Spleen (tissue), 11 donors: ENCODE measurements around the gene COL28A1. TPM values are rescaled to one million over a fixed set of nuclear protein-coding genes. Genes with fewer than 3 reads are reported as not detected.

Experiments used
- DNase-seq: peaks from one replicate; pipeline ENCODE4 v3.0.0-alpha.2; 2020
- H3K27ac ChIP-seq, 8 donors: fragments of 200-600 bp; sonication (generic) in 7 of 8; 1 replicate in 4 of 8; 2 replicates in 4 of 8; pipeline versions ENCODE4 v1.5.0 to v1.8.0; 2016 to 2021; ENCODE audit warnings: inconsistent platforms in 4 of 8, mild to moderate bottlenecking in 4 of 8, moderate library complexity in 1 of 8
- H3K27me3 ChIP-seq, 7 donors: fragments of 200-600 bp; sonication (generic) in 6 of 7; replicated peaks in 1 of 7; 1 replicate in 4 of 7; 2 replicates in 3 of 7; pipeline versions ENCODE4 v1.5.0 to v1.8.0; 2016 to 2021; ENCODE audit warnings: inconsistent platforms in 3 of 7, mild to moderate bottlenecking in 1 of 7
- H3K36me3 ChIP-seq, 6 donors: fragments of 200-600 bp; sonication (generic) in 5 of 6; 1 replicate in 4 of 6; 2 replicates in 2 of 6; pipeline versions ENCODE4 v1.5.0 to v1.8.0; 2016 to 2021; ENCODE audit warnings: inconsistent platforms in 2 of 6
- H3K4me1 ChIP-seq, 6 donors: fragments of 200-600 bp; sonication (generic) in 5 of 6; 1 replicate in 3 of 6; 2 replicates in 3 of 6; pipeline versions ENCODE4 v1.5.0 to v1.8.0; 2016 to 2021; ENCODE audit warnings: inconsistent platforms in 3 of 6
- H3K4me3 ChIP-seq, 8 donors: fragments of 200-600 bp; sonication (generic) in 7 of 8; 1 replicate in 4 of 8; 2 replicates in 4 of 8; pipeline versions ENCODE4 v1.5.0 to v1.8.0; 2016 to 2021; ENCODE audit warnings: inconsistent platforms in 4 of 8, mild to moderate bottlenecking in 4 of 8, moderate library complexity in 2 of 8
- H3K9me3 ChIP-seq, 8 donors: fragments of 200-600 bp; sonication (generic) in 7 of 8; 1 replicate in 4 of 8; 2 replicates in 4 of 8; pipeline versions ENCODE4 v1.5.0 to v1.8.0; 2016 to 2021; ENCODE audit warnings: inconsistent platforms in 4 of 8
- POLR2A ChIP-seq, 3 donors: fragments of 450-650 bp; IDR thresholded peaks; one replicate each; pipeline ENCODE4 v1.5.1; 2017; ENCODE audit warnings: antibody characterized with exemption in 3 of 3, mild to moderate bottlenecking in 1 of 3
- POLR2AphosphoS5 ChIP-seq, 3 donors: sonication (generic); formaldehyde crosslinking; IDR thresholded peaks; one replicate each; pipeline ENCODE4 v1.5.1; 2017; ENCODE audit warnings: antibody characterized with exemption in 3 of 3
- WGBS, 5 donors: extraction: QIAGEN DNeasy Blood & Tissue Kit in 3 of 5; methylation state at CpG; one replicate each; pipeline versions ENCODE4 v1.1.5 to v1.1.7; 2013 to 2018; 5-methylcytosine and 5-hydroxymethylcytosine counted together
- intact Hi-C: fragments of 100-400 bp; cut with DNase I; formaldehyde crosslinking; loops from one replicate; pipeline ENCODE4 v1.15.0; 2023; ENCODE audit warnings: low total_unique reads
- polyA plus RNA-seq, 3 donors: library from polyadenylated mRNA; stranded (reverse); fragments of 200-250 nt; gene quantifications; one replicate each; pipeline ENCODE4 v1.2.1, GENCODE V29; 2013
- total RNA-seq, 7 donors: library from RNA; depleted of rRNA in 3 of 7; stranded (reverse); fragments of >200 nt in 3 of 7; fragmentation: NEBNext Ultra II Directional in 4 of 7; extraction: Animal tissue kit (Norgen Biotek cat#: 25700) in 4 of 7; gene quantifications; one replicate each; pipeline versions ENCODE4 v1.1.0 to v1.2.1, GENCODE V29; 2016 to 2021
- TF ChIP-seq, protein P1 (sequence below), 11 experiments: fragments of 200-600 bp in 7 of 11; fragments of 450-650 bp in 4 of 11; sonication (generic) in 4 of 11; IDR thresholded peaks in 8 of 11; conservative IDR thresholded peaks in 3 of 11; 1 replicate in 7 of 11; 2 replicates in 4 of 11; pipeline versions ENCODE4 v1.4.0 to v1.8.0; 2016 to 2021; ENCODE audit warnings: antibody characterized with exemption in 11 of 11, inconsistent platforms in 4 of 11, mild to moderate bottlenecking in 1 of 11
- donor health status: healthy with polysubstance abuse.
- donor health status: DM: no; HTN: no; CAD: no; lungs with moderate emphysema.
- donor health status: DM: no; HTN: no; CAD: no.
- donor health status: Bipolar disorder and iron deficiency.
- donor health status: healthy.
- donor health status: DM: no; HTN: no; CAD: no.
- donor health status: DM: yes; HTN: yes; CAD: no.

Gene COL28A1
- total and polyA plus RNA-seq, 10 donors = 0.08 to 1.6 (median 0.51) TPM

DNA sequence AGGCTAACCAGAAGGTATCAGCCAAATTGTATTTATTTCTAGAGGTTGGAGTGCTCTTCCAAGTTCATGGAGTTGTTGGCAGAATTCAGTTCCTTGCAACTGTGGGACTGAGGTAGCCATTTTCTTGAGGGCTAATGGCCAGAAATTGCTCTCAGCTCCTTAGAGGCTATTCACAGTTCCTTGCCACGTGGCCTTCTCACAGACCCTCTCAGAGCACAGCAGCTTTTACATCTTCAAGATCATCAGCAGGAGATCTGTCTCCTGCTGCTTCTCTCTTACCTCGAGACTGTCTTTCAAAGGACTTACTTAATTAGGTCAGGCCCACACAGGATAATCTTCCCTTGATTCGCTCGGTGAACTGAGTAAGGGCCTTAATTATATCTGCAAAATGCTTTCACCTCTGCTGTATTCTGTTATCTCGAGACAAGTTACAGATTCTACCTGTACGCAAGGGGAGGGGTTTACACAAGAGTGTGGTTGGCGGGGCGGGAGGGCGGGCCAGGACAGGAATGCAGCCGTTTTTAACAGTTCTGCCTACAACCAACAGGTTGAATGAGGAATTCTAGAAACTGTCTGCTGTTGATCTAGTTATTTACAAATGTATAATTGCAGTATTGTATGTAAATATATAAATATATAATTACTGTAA is 46.0 kb upstream of the COL28A1 start:
- H3K9me3 ChIP-seq = no peaks in the 10 kb centered on the region
- no peak for DNase-seq
- intact Hi-C loops = no loop called here
- no peak overlapping the region for H3K27ac ChIP-seq
- H3K4me1 ChIP-seq = peaks cover 8 to 25% (median 11%) of the 10 kb centered on the region in 6 donors
- 95 to 97% (median 97%) methylated on average over 10 of the region's 10 CpGs for WGBS, 5 donors
- no peaks in the 10 kb centered on the region for H3K27me3 ChIP-seq
- no peak overlapping the region for H3K4me3 ChIP-seq
- TF ChIP-seq POLR2A (IDR thresholded peaks at IDR 0.05) = no peak
- no peak for TF ChIP-seq POLR2AphosphoS5 (IDR thresholded peaks at IDR 0.05)
- H3K36me3 ChIP-seq = peaks cover 0 to 69% (median 2%) of the 10 kb centered on the region in 6 donors

DNA sequence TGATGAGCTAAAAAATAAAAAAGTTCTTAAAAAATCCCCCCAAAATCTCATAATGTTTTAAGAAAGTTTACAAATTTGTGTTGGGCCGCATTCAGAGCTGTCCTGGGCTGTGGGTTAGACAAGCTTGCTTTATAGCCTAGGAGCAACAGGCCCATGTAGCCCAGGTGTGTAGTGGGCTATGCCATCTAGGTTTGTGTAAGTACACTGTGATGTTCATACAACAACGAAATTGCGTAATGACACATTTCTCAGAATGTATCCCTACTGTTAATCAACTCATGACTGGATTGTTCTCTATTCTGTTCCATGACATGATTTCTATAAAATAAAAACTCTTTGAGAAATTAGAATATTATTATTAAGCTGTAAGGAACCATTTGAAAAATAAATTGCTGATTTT is 44.0 kb upstream of the COL28A1 start:
- 99% methylated on average over 3 of the region's 3 CpGs for WGBS, 5 donors
- no peak overlapping the region for H3K4me3 ChIP-seq
- no peak overlapping the region for H3K27ac ChIP-seq
- intact Hi-C loops = loop anchor here (10.0 kb wide), 1 partner anchor 635 kb away; no protein-coding TSS in a partner anchor
- TF ChIP-seq, protein P1, sequence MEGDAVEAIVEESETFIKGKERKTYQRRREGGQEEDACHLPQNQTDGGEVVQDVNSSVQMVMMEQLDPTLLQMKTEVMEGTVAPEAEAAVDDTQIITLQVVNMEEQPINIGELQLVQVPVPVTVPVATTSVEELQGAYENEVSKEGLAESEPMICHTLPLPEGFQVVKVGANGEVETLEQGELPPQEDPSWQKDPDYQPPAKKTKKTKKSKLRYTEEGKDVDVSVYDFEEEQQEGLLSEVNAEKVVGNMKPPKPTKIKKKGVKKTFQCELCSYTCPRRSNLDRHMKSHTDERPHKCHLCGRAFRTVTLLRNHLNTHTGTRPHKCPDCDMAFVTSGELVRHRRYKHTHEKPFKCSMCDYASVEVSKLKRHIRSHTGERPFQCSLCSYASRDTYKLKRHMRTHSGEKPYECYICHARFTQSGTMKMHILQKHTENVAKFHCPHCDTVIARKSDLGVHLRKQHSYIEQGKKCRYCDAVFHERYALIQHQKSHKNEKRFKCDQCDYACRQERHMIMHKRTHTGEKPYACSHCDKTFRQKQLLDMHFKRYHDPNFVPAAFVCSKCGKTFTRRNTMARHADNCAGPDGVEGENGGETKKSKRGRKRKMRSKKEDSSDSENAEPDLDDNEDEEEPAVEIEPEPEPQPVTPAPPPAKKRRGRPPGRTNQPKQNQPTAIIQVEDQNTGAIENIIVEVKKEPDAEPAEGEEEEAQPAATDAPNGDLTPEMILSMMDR (IDR thresholded peaks at IDR 0.05 in 8 of 11, conservative IDR thresholded peaks at IDR 0.05 in 3 of 11) = no peak
- no peak for TF ChIP-seq POLR2AphosphoS5 (IDR thresholded peaks at IDR 0.05)
- TF ChIP-seq POLR2A (IDR thresholded peaks at IDR 0.05) = no peak
- peaks cover 8 to 32% (median 11%) of the 10 kb centered on the region in 6 donors for H3K4me1 ChIP-seq
- H3K9me3 ChIP-seq = no peaks in the 10 kb centered on the region
- DNase-seq = no peak
- H3K27me3 ChIP-seq = no peaks in the 10 kb centered on the region
- peaks cover 0 to 67% (median 7%) of the 10 kb centered on the region in 6 donors for H3K36me3 ChIP-seq

DNA sequence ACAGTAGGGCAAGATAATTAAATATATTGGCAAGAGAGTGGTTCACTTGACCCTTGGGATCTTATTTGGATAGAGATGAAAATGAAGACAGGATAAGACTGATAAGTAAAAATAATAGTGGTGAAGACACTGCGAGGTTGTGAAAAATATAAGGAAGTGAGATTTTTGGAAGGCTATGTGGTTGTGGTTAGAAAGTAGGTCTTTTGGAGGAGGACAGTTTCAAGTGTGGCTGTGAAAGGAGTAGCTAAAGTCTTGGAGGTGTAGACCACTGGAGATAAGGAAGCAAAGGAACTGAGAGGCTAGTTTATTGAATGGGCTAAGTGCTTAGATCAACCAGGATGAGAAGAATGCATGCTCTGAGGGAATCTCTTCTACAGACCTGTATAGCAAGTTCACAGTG is 42.2 kb upstream of the COL28A1 start:
- TF ChIP-seq POLR2A (IDR thresholded peaks at IDR 0.05) (no peak), POLR2AphosphoS5 (IDR thresholded peaks at IDR 0.05) (no peak)
- TF ChIP-seq, protein P1 (IDR thresholded peaks at IDR 0.05 in 8 of 11, conservative IDR thresholded peaks at IDR 0.05 in 3 of 11) = no peak
- 22 to 44% (median 28%) methylated on average over 1 of the region's 1 CpG for WGBS, 5 donors

DNA sequence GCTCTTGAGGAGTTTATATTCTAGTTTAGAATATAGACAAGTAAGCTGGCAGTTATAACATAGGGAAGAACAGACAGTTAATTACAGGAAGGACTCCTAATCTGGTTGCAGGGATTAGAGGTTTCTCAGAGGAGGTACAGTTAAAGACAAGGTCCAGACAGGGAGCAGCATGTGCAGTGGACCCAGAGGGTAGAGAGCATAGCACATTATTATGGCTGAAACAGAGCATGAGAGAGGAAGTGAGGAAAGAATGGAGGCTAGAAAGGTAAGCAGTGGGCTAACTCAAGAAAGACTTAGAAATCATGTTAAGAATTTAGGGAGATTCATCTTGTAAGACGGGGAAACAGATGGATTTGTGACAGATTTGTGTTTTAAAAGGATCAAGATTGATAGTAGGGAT is 40.7 kb upstream of the COL28A1 start:
- Histone ChIP-seq H3K9me3 (no peaks in the 10 kb centered on the region), H3K4me1 (peaks cover 7 to 52% (median 14%) of the 10 kb centered on the region in 6 donors), H3K4me3 (no peak overlapping the region), H3K27me3 (no peaks in the 10 kb centered on the region), H3K36me3 (peaks cover 0 to 65% (median 12%) of the 10 kb centered on the region in 6 donors), H3K27ac (no peak overlapping the region)
- WGBS, 5 donors = 89 to 98% (median 94%) methylated on average over 1 of the region's 1 CpG
- no peak for DNase-seq
- intact Hi-C loops = loop anchor here (10.0 kb wide), 1 partner anchor 638 kb away; no protein-coding TSS in a partner anchor
- no peak for TF ChIP-seq POLR2A (IDR thresholded peaks at IDR 0.05)
- TF ChIP-seq, protein P1 (IDR thresholded peaks at IDR 0.05 in 8 of 11, conservative IDR thresholded peaks at IDR 0.05 in 3 of 11) = no peak

More for the DNA sequence above, 42.2 kb upstream of the COL28A1 start:
- no peak for DNase-seq
- intact Hi-C loops = loop anchor here (10.0 kb wide), 1 partner anchor 637 kb away; no protein-coding TSS in a partner anchor
- H3K4me3 ChIP-seq = no peak overlapping the region
- peaks cover 7 to 38% (median 11%) of the 10 kb centered on the region in 6 donors for H3K4me1 ChIP-seq
- no peaks in the 10 kb centered on the region for H3K9me3 ChIP-seq
- no peaks in the 10 kb centered on the region for H3K27me3 ChIP-seq
- no peak overlapping the region for H3K27ac ChIP-seq
- peaks cover 0 to 65% (median 11%) of the 10 kb centered on the region in 6 donors for H3K36me3 ChIP-seq
